Esophagus mucosa (tissue), 1 donor: Measurements from ENCODE around the gene GATAD2A. TPM values are rescaled to one million over a fixed set of nuclear protein-coding genes. Genes with fewer than 3 reads are reported as not detected.
"Not testable (repeated sequence)": the region's sequence is repeated elsewhere in the genome, so short reads cannot be mapped to it uniquely, and the experiment has no call there.

Experiments used
- ATAC-seq: fragments of 200-7000 bp; cut with Tn5 transposase; one replicate; pipeline ENCODE4 v1.9.1; 2020
- total RNA-seq: library from RNA; stranded (reverse); gene quantifications from one replicate; pipeline ENCODE4 v1.2.4, GENCODE V29; 2023
- donor health status: DM: yes; HTN: yes; CAD: no.

The GATAD2A gene
- 58.9 TPM for total RNA-seq

GRCh38 chr19:19404879-19405860 lies at the start of gene GATAD2A:
GATAD2A (plus strand) TSS chr19:19405675; CDS start chr19:19465346, 59,671 bp downstream.
- peak; percentile 94 for ATAC-seq

- ATAC-seq: no peak
These were observed 49.0 kb upstream of the GATAD2A start for GRCh38 chr19:19356500-19356899.

GRCh38 chr19:19356901-19357566 lies 48.4 kb upstream of the GATAD2A start:
- ATAC-seq: no peak

GRCh38 chr19:19361075-19361594 lies 44.3 kb upstream of the GATAD2A start:
- peak; percentile 81 for ATAC-seq

- no peak for ATAC-seq
These were observed 43.4 kb upstream of the GATAD2A start for GRCh38 chr19:19362075-19362474.

- peak; percentile 81 for ATAC-seq
These were observed 38.8 kb upstream of the GATAD2A start for GRCh38 chr19:19366434-19367396.

- no peak for ATAC-seq
These were observed 37.4 kb upstream of the GATAD2A start for GRCh38 chr19:19368087-19368486.

GRCh38 chr19:19371059-19371458 lies 34.4 kb upstream of the GATAD2A start:
- no peak for ATAC-seq

- ATAC-seq: peak; percentile 73
These were observed 32.6 kb upstream of the GATAD2A start for GRCh38 chr19:19372656-19373416.

- ATAC-seq: no peak
These were observed 25.9 kb upstream of the GATAD2A start for GRCh38 chr19:19379527-19379926.

GRCh38 chr19:19380316-19380715 lies 25.2 kb upstream of the GATAD2A start:
- ATAC-seq: not testable (repeated sequence)

- no peak for ATAC-seq
These were observed 24.2 kb upstream of the GATAD2A start for GRCh38 chr19:19381007-19381926.

- ATAC-seq: no peak
These were observed 23.4 kb upstream of the GATAD2A start for GRCh38 chr19:19382118-19382517.

GRCh38 chr19:19384486-19384885 lies 21.0 kb upstream of the GATAD2A start:
- ATAC-seq: no peak

GRCh38 chr19:19385131-19385895 lies 20.2 kb upstream of the GATAD2A start:
- peak; percentile 97 for ATAC-seq

- ATAC-seq: no peak
These were observed 19.3 kb upstream of the GATAD2A start for GRCh38 chr19:19385896-19386869.

- ATAC-seq: no peak
These were observed 18.4 kb upstream of the GATAD2A start for GRCh38 chr19:19387108-19387507.
